ENCODE results near the gene MUSK. TPM values are rescaled to one million over a fixed set of nuclear protein-coding genes. Genes with fewer than 3 reads are reported as not detected.
A peak's percentile ranks its signal among the peaks of the same experiment; 100 is the strongest.

Gene MUSK
- total and polyA plus RNA-seq, 2 experiments from 2014 or later = not detected

- H3K27me3 Mint-ChIP-seq (ENCODE audit: insufficient read depth, low read depth, poor library complexity) = no peaks in the 10 kb centered on the region
- no peaks in the 10 kb centered on the region for H3K79me2 ChIP-seq (replicated peaks; ENCODE audit: insufficient read depth)
Measured at GRCh38 chr9:110623462-110624025, 45.0 kb upstream of the MUSK start.

DNA sequence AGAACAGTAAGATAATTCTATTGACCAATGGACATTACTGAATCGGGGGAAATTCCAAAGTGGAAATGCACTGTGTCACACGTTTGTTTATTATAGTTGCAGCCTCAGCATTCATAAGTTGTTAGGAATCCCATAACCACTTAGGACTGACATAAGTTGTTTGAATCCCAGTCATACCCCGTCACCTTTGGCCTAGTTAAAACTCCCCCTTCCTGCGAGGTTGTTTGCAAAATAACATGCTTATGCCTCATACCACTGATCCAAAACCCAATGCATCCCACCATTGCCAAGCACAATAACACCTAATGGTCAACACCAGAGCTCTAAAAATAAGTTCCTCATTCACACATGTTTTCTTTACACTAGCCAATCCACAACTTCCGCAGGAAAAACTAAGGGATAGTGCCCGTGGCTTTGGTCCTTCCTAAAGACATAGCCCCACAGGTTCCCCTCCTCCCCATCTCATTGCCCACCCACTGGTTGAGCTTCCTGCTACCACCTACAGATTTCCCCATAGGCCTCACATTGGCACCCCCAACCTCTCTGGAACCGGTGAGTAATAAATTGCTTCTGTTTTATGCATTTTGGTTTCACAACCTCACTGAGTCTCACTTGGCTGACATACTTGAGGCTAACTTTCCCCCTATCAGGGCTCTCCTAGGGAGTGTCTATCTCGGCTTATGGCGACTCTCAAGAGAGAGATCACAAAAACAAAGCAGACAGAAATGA, 42.3 kb upstream of the MUSK start:
- H3K4me1 ChIP-seq (ENCODE audit: insufficient read depth) = no peaks in the 10 kb centered on the region
- no peak overlapping the region for H3K4me2 ChIP-seq
- no peak overlapping the region for H3K27ac Mint-ChIP-seq
- no peaks in the 10 kb centered on the region for H3K36me3 Mint-ChIP-seq (ENCODE audit: low read depth)
- H3K4me3 Mint-ChIP-seq = no peak overlapping the region
- DNase-seq (ENCODE audit: low spot score) (peak; percentile 5), ATAC-seq (no peak)
- H3K9me3 Mint-ChIP-seq = no peaks in the 10 kb centered on the region; the same call in 2 of the 3 replicates
- peak overlapping the region; percentile 12; the same call in 1 of the 2 replicates for H2AFZ ChIP-seq
- H3K36me3 ChIP-seq (ENCODE audit: insufficient read depth) = no peaks in the 10 kb centered on the region
- no peaks in the 10 kb centered on the region for H3F3A ChIP-seq (replicated peaks; ENCODE audit: low read depth)
- H3K27ac ChIP-seq (ENCODE audit: low read depth) = no peak overlapping the region
- H3K4me1 Mint-ChIP-seq = peaks cover 10% of the 10 kb centered on the region
- H3K27me3 Mint-ChIP-seq (ENCODE audit: insufficient read depth, low read depth, poor library complexity) = no peaks in the 10 kb centered on the region
- no peaks in the 10 kb centered on the region for H3K27me3 ChIP-seq (ENCODE audit: insufficient read depth)
- H4K20me1 ChIP-seq (replicated peaks; ENCODE audit: insufficient read depth) = no peaks in the 10 kb centered on the region
- H3K79me2 ChIP-seq (replicated peaks; ENCODE audit: insufficient read depth) = no peaks in the 10 kb centered on the region
- no peaks in the 10 kb centered on the region for H3K9me2 ChIP-seq (ENCODE audit: insufficient read depth)
- H3K4me3 ChIP-seq = no peak overlapping the region
- TF ChIP-seq, protein P1, sequence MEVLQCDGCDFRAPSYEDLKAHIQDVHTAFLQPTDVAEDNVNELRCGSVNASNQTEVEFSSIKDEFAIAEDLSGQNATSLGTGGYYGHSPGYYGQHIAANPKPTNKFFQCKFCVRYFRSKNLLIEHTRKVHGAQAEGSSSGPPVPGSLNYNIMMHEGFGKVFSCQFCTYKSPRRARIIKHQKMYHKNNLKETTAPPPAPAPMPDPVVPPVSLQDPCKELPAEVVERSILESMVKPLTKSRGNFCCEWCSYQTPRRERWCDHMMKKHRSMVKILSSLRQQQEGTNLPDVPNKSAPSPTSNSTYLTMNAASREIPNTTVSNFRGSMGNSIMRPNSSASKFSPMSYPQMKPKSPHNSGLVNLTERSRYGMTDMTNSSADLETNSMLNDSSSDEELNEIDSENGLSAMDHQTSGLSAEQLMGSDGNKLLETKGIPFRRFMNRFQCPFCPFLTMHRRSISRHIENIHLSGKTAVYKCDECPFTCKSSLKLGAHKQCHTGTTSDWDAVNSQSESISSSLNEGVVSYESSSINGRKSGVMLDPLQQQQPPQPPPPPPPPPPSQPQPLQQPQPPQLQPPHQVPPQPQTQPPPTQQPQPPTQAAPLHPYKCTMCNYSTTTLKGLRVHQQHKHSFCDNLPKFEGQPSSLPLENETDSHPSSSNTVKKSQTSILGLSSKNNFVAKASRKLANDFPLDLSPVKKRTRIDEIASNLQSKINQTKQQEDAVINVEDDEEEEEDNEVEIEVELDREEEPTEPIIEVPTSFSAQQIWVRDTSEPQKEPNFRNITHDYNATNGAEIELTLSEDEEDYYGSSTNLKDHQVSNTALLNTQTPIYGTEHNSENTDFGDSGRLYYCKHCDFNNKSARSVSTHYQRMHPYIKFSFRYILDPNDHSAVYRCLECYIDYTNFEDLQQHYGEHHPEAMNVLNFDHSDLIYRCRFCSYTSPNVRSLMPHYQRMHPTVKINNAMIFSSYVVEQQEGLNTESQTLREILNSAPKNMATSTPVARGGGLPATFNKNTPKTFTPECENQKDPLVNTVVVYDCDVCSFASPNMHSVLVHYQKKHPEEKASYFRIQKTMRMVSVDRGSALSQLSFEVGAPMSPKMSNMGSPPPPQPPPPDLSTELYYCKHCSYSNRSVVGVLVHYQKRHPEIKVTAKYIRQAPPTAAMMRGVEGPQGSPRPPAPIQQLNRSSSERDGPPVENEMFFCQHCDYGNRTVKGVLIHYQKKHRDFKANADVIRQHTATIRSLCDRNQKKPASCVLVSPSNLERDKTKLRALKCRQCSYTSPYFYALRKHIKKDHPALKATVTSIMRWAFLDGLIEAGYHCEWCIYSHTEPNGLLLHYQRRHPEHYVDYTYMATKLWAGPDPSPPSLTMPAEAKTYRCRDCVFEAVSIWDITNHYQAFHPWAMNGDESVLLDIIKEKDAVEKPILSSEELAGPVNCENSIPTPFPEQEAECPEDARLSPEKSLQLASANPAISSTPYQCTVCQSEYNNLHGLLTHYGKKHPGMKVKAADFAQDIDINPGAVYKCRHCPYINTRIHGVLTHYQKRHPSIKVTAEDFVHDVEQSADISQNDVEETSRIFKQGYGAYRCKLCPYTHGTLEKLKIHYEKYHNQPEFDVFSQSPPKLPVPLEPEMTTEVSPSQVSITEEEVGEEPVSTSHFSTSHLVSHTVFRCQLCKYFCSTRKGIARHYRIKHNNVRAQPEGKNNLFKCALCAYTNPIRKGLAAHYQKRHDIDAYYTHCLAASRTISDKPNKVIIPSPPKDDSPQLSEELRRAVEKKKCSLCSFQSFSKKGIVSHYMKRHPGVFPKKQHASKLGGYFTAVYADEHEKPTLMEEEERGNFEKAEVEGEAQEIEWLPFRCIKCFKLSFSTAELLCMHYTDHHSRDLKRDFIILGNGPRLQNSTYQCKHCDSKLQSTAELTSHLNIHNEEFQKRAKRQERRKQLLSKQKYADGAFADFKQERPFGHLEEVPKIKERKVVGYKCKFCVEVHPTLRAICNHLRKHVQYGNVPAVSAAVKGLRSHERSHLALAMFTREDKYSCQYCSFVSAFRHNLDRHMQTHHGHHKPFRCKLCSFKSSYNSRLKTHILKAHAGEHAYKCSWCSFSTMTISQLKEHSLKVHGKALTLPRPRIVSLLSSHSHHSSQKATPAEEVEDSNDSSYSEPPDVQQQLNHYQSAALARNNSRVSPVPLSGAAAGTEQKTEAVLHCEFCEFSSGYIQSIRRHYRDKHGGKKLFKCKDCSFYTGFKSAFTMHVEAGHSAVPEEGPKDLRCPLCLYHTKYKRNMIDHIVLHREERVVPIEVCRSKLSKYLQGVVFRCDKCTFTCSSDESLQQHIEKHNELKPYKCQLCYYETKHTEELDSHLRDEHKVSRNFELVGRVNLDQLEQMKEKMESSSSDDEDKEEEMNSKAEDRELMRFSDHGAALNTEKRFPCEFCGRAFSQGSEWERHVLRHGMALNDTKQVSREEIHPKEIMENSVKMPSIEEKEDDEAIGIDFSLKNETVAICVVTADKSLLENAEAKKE (CRISPR knock-in tag; IDR thresholded peaks at IDR 0.05) = no peak
- TF ChIP-seq NANOG (IDR thresholded peaks at IDR 0.05; ENCODE audit: borderline replicate concordance) (no peak), ZNF331 (CRISPR knock-in tag; IDR thresholded peaks at IDR 0.05; ENCODE audit: low read depth) (no peak), POLR2AphosphoS5 (IDR thresholded peaks at IDR 0.05; ENCODE audit: low read depth) (no peak)
- TF ChIP-seq, protein P2, sequence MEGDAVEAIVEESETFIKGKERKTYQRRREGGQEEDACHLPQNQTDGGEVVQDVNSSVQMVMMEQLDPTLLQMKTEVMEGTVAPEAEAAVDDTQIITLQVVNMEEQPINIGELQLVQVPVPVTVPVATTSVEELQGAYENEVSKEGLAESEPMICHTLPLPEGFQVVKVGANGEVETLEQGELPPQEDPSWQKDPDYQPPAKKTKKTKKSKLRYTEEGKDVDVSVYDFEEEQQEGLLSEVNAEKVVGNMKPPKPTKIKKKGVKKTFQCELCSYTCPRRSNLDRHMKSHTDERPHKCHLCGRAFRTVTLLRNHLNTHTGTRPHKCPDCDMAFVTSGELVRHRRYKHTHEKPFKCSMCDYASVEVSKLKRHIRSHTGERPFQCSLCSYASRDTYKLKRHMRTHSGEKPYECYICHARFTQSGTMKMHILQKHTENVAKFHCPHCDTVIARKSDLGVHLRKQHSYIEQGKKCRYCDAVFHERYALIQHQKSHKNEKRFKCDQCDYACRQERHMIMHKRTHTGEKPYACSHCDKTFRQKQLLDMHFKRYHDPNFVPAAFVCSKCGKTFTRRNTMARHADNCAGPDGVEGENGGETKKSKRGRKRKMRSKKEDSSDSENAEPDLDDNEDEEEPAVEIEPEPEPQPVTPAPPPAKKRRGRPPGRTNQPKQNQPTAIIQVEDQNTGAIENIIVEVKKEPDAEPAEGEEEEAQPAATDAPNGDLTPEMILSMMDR (conservative IDR thresholded peaks at IDR 0.05; ENCODE audit: low read depth in 2 of 2) = no peak
- TF ChIP-seq, protein P3, sequence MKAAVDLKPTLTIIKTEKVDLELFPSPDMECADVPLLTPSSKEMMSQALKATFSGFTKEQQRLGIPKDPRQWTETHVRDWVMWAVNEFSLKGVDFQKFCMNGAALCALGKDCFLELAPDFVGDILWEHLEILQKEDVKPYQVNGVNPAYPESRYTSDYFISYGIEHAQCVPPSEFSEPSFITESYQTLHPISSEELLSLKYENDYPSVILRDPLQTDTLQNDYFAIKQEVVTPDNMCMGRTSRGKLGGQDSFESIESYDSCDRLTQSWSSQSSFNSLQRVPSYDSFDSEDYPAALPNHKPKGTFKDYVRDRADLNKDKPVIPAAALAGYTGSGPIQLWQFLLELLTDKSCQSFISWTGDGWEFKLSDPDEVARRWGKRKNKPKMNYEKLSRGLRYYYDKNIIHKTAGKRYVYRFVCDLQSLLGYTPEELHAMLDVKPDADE (IDR thresholded peaks at IDR 0.05) = no peak

More at GRCh38 chr9:110623462-110624025, 45.0 kb upstream of the MUSK start:
- no peaks in the 10 kb centered on the region for H3K9me3 Mint-ChIP-seq
- Histone ChIP-seq H3K36me3 (ENCODE audit: insufficient read depth) (no peaks in the 10 kb centered on the region), H4K20me1 (replicated peaks; ENCODE audit: insufficient read depth) (no peaks in the 10 kb centered on the region), H2AFZ (no peak overlapping the region), H3K27ac (ENCODE audit: low read depth) (no peak overlapping the region), H3K27me3 (ENCODE audit: insufficient read depth) (no peaks in the 10 kb centered on the region), H3K4me3 (no peak overlapping the region), H3F3A (replicated peaks; ENCODE audit: low read depth) (no peaks in the 10 kb centered on the region), H3K4me2 (no peak overlapping the region), H3K4me1 (ENCODE audit: insufficient read depth) (no peaks in the 10 kb centered on the region), H3K9me2 (ENCODE audit: insufficient read depth) (no peaks in the 10 kb centered on the region)
- ATAC-seq = peak; percentile 53; the same call in 2 of the 3 replicates
- no peak overlapping the region for H3K27ac Mint-ChIP-seq
- no peak for TF ChIP-seq ZNF331 (CRISPR knock-in tag; IDR thresholded peaks at IDR 0.05; ENCODE audit: low read depth)
- TF ChIP-seq, protein P2 (conservative IDR thresholded peaks at IDR 0.05; ENCODE audit: low read depth in 2 of 2) = peak; percentile 72 to 75
- H3K4me3 Mint-ChIP-seq = no peak overlapping the region
- DNase-seq (ENCODE audit: low spot score) = peak; percentile 79
- no peaks in the 10 kb centered on the region for H3K36me3 Mint-ChIP-seq (ENCODE audit: low read depth)
- H3K4me1 Mint-ChIP-seq = peaks cover 10% of the 10 kb centered on the region

All from GM23338 (cell line).